ENCODE measurements around the gene HMGCS1.

Gene HMGCS1

GRCh38 chr5:43275391-43275790, 37.8 kb downstream of the HMGCS1 start:
- TF ChIP-seq CTCF (IDR thresholded peaks at IDR 0.05; ENCODE audit: borderline replicate concordance, extremely low read depth, low read length, poor library complexity, severe bottlenecking): no peak
- no peak for TF ChIP-seq EZH2 (IDR thresholded peaks at IDR 0.05; ENCODE audit: borderline replicate concordance, low read depth, low read length, severe bottlenecking)
- no peak overlapping the region for H2AFZ ChIP-seq (ENCODE audit: low read depth, low read length)
- H3K9me3 ChIP-seq (ENCODE audit: insufficient read depth, low read length, severe bottlenecking): no peaks in the 10 kb centered on the region
- H3K9ac ChIP-seq (ENCODE audit: low read depth, low read length): no peak overlapping the region
- H3K4me3 ChIP-seq (ENCODE audit: low read depth in 1 of 2, low read length in 2 of 2): no peak overlapping the region
- H3K4me2 ChIP-seq (ENCODE audit: insufficient read depth, low read length): no peak overlapping the region
- H3K36me3 ChIP-seq (ENCODE audit: insufficient read depth, low read length): no peaks in the 10 kb centered on the region
- no peak overlapping the region for H3K27ac ChIP-seq (ENCODE audit: low read length)
- H4K20me1 ChIP-seq (ENCODE audit: insufficient read depth, low read length): no peaks in the 10 kb centered on the region
- H3K79me2 ChIP-seq (ENCODE audit: insufficient read depth, low read length): no peaks in the 10 kb centered on the region
- ATAC-seq (ENCODE audit: insufficient read depth, low read depth) (no peak), DNase-seq (no peak)
- H3K4me1 ChIP-seq (ENCODE audit: insufficient read depth, low read length): no peaks in the 10 kb centered on the region
- H3K27me3 ChIP-seq (ENCODE audit: insufficient read depth, low read length, poor library complexity): no peaks in the 10 kb centered on the region

GRCh38 chr5:43274435-43275114, 38.6 kb downstream of the HMGCS1 start:
- no peak overlapping the region for H3K4me3 ChIP-seq (ENCODE audit: low read depth in 1 of 2, low read length in 2 of 2)
- TF ChIP-seq CTCF (IDR thresholded peaks at IDR 0.05; ENCODE audit: borderline replicate concordance, extremely low read depth, low read length, poor library complexity, severe bottlenecking) (no peak), EZH2 (IDR thresholded peaks at IDR 0.05; ENCODE audit: borderline replicate concordance, low read depth, low read length, severe bottlenecking) (no peak)
- no peaks in the 10 kb centered on the region for H3K79me2 ChIP-seq (ENCODE audit: insufficient read depth, low read length)
- no peak overlapping the region for H3K9ac ChIP-seq (ENCODE audit: low read depth, low read length)
- no peaks in the 10 kb centered on the region for H3K9me3 ChIP-seq (ENCODE audit: insufficient read depth, low read length, severe bottlenecking)
- H3K4me2 ChIP-seq (ENCODE audit: insufficient read depth, low read length): no peak overlapping the region
- DNase-seq (no peak), ATAC-seq (ENCODE audit: insufficient read depth, low read depth) (no peak)
- H3K27me3 ChIP-seq (ENCODE audit: insufficient read depth, low read length, poor library complexity): no peaks in the 10 kb centered on the region
- no peaks in the 10 kb centered on the region for H3K36me3 ChIP-seq (ENCODE audit: insufficient read depth, low read length)
- H2AFZ ChIP-seq (ENCODE audit: low read depth, low read length): no peak overlapping the region
- no peaks in the 10 kb centered on the region for H3K4me1 ChIP-seq (ENCODE audit: insufficient read depth, low read length)
- no peak overlapping the region for H3K27ac ChIP-seq (ENCODE audit: low read length)
- no peaks in the 10 kb centered on the region for H4K20me1 ChIP-seq (ENCODE audit: insufficient read depth, low read length)

- TF ChIP-seq EZH2 (IDR thresholded peaks at IDR 0.05; ENCODE audit: borderline replicate concordance, low read depth, low read length, severe bottlenecking) (no peak), CTCF (IDR thresholded peaks at IDR 0.05; ENCODE audit: borderline replicate concordance, extremely low read depth, low read length, poor library complexity, severe bottlenecking) (no peak)
- Histone ChIP-seq H3K27me3 (ENCODE audit: insufficient read depth, low read length, poor library complexity) (no peaks in the 10 kb centered on the region), H3K4me3 (ENCODE audit: low read depth in 1 of 2, low read length in 2 of 2) (no peak overlapping the region), H3K79me2 (ENCODE audit: insufficient read depth, low read length) (no peaks in the 10 kb centered on the region), H3K9me3 (ENCODE audit: insufficient read depth, low read length, severe bottlenecking) (no peaks in the 10 kb centered on the region), H3K4me1 (ENCODE audit: insufficient read depth, low read length) (no peaks in the 10 kb centered on the region), H4K20me1 (ENCODE audit: insufficient read depth, low read length) (no peaks in the 10 kb centered on the region), H2AFZ (ENCODE audit: low read depth, low read length) (no peak overlapping the region), H3K4me2 (ENCODE audit: insufficient read depth, low read length) (no peak overlapping the region), H3K36me3 (ENCODE audit: insufficient read depth, low read length) (no peaks in the 10 kb centered on the region), H3K9ac (ENCODE audit: low read depth, low read length) (no peak overlapping the region), H3K27ac (ENCODE audit: low read length) (no peak overlapping the region)
- no peak for ATAC-seq (ENCODE audit: insufficient read depth, low read depth)
- no peak for DNase-seq
These were observed 39.7 kb downstream of the HMGCS1 start for GRCh38 chr5:43273552-43273951.

Data from DND-41 (cell line).